K562 (cell line): ENCODE measurements around the gene CENPX. TPM values are rescaled to one million over a fixed set of nuclear protein-coding genes. Genes with fewer than 3 reads are reported as not detected.

ENCODE experiments used
- ATAC-seq: fragments of 200-7000 bp; cut with Tn5 transposase; 3 replicates; pipeline ENCODE4 v1.9.1; 2020; ENCODE audit warnings: moderate library complexity
- BruUV-seq: library from RNA; stranded (reverse); fragments of 400-500 nt; replicated peaks from 2 replicates; lab custom pipeline; 2021; lab: Mats Ljungman, UMichigan
- CTCF ChIA-PET: fragments of 300-600 bp; formaldehyde crosslinking; extraction: SDS; loops from one replicate; lab custom pipeline; 2021; ENCODE audit warnings: low intra/inter-chr PET ratio; lab: Yijun Ruan, JAX
- POLR2A ChIA-PET: fragments of 300-600, 350-650 bp; sonication (Branson Sonifier 250); formaldehyde crosslinking; extraction: SDS; loops from one replicate; lab custom pipeline; 2021; ENCODE audit warnings: antibody characterized with exemption, inconsistent platforms; lab: Yijun Ruan, JAX
- DNase-seq, 4 experiments: peaks; one replicate each; pipeline versions ENCODE4 v3.0.0 to v3.0.0-alpha.2; 2011 to 2018; ENCODE audit warnings: low spot score in 3 of 4, mixed read lengths in 3 of 4; ENCODE audit errors: extremely low read depth in 1 of 4
- FAIRE-seq: peaks from 2 replicates; lab custom pipeline; 2011; peaks lifted over from hg19 to GRCh38; lab: Jason Lieb, UNC
- H2AFZ ChIP-seq: 2 replicates; pipeline ENCODE4 v1.6.0; 2011; ENCODE audit warnings: low read depth, low read length, control low read depth, inconsistent platforms
- H3K27ac ChIP-seq: fragments of 200-600 bp; 3 replicates; pipeline ENCODE4 v1.8.0; 2011; ENCODE audit warnings: low read depth, mild to moderate bottlenecking, control low read depth, inconsistent platforms, low read length, moderate library complexity, mixed read lengths; ENCODE audit errors: extremely low read depth
- H3K27me3 ChIP-seq, 2 experiments: fragments of 300-600 bp in 1 of 2; 2 replicates in 1 of 2; 3 replicates in 1 of 2; pipeline versions ENCODE4 v1.6.0 to v1.8.0; 2011; ENCODE audit warnings: inconsistent platforms in 2 of 2, low read length in 2 of 2, mild to moderate bottlenecking in 1 of 2, mixed read lengths in 1 of 2, moderate library complexity in 1 of 2; ENCODE audit not compliant: control insufficient read depth in 2 of 2, insufficient read depth in 2 of 2
- H3K36me3 ChIP-seq: fragments of 300-600 bp; 3 replicates; pipeline ENCODE4 v1.8.0; 2011; ENCODE audit warnings: mild to moderate bottlenecking, low read length, inconsistent platforms; ENCODE audit not compliant: control insufficient read depth, insufficient read depth
- H3K4me1 ChIP-seq, 2 experiments: fragments of 200-600 bp in 1 of 2; replicated peaks in 1 of 2; 2 replicates in 1 of 2; 3 replicates in 1 of 2; pipeline versions ENCODE4 v1.5.1 to v1.8.0; 2011; ENCODE audit warnings: inconsistent platforms in 2 of 2, low read length in 2 of 2, mild to moderate bottlenecking in 1 of 2, mixed read lengths in 1 of 2, moderate library complexity in 1 of 2; ENCODE audit not compliant: control insufficient read depth in 2 of 2, insufficient read depth in 2 of 2
- H3K4me2 ChIP-seq: 2 replicates; pipeline ENCODE4 v1.6.1; 2011; ENCODE audit warnings: low read length, control low read depth, inconsistent platforms, mixed read lengths; ENCODE audit not compliant: insufficient read depth
- H3K4me3 ChIP-seq: fragments of 200-600 bp; sonication (generic), shearing (Covaris generic); 2 replicates; pipeline ENCODE4 v1.5.1; 2016; ENCODE audit warnings: control low read depth, inconsistent platforms
- H3K79me2 ChIP-seq: fragments of 200-600 bp; 3 replicates; pipeline ENCODE4 v1.8.0; 2011; ENCODE audit warnings: low read length, inconsistent platforms; ENCODE audit not compliant: control insufficient read depth, insufficient read depth
- H3K9ac ChIP-seq, 2 experiments: 2 replicates each; pipeline versions ENCODE4 v1.6.0 to v1.6.1; 2011; ENCODE audit warnings: low read depth in 2 of 2, low read length in 2 of 2, control low read depth in 1 of 2, inconsistent platforms in 1 of 2, mild to moderate bottlenecking in 1 of 2, mixed read lengths in 1 of 2; ENCODE audit not compliant: insufficient read depth in 1 of 2
- H3K9me1 ChIP-seq: one replicate; pipeline ENCODE4 v1.6.0; 2011; ENCODE audit warnings: inconsistent platforms, mild to moderate bottlenecking, low read length, moderate library complexity; ENCODE audit not compliant: control insufficient read depth, insufficient read depth
- H3K9me3 ChIP-seq: replicated peaks from 2 replicates; pipeline ENCODE4 v1.5.1; 2011; ENCODE audit warnings: low read depth, low read length, inconsistent platforms; ENCODE audit not compliant: control insufficient read depth, insufficient read depth
- H4K20me1 ChIP-seq: replicated peaks from 2 replicates; pipeline ENCODE4 v1.6.1; 2011; ENCODE audit warnings: low read length, inconsistent platforms, mixed read lengths; ENCODE audit not compliant: control insufficient read depth, insufficient read depth
- GTF2A2 ChIP-seq: IDR thresholded peaks from 2 replicates; pipeline ENCODE4 v1.6.1; 2016; ENCODE audit warnings: mild to moderate bottlenecking, missing genetic modification characterization, missing compliant biosample characterization
- NFXL1 ChIP-seq: fragments of 450-650 bp; formaldehyde crosslinking; IDR thresholded peaks from 2 replicates; pipeline ENCODE4 v1.4.0; 2021; ENCODE audit warnings: mild to moderate bottlenecking
- NR2C1 ChIP-seq, 2 experiments: fragments of 450-650 bp; IDR thresholded peaks; 2 replicates each; pipeline ENCODE4 v1.6.1; 2017; ENCODE audit warnings: mild to moderate bottlenecking in 2 of 2, antibody characterized with exemption in 1 of 2, inconsistent platforms in 1 of 2, missing compliant biosample characterization in 1 of 2, missing genetic modification characterization in 1 of 2
- POLR2G ChIP-seq: fragments of 200-400 bp; formaldehyde crosslinking; IDR thresholded peaks from 2 replicates; pipeline ENCODE4 v1.6.1; 2017; ENCODE audit warnings: low read depth, mild to moderate bottlenecking, antibody characterized with exemption, low read length, moderate library complexity
- XRCC5 ChIP-seq: fragments of 200-400 bp; formaldehyde crosslinking; IDR thresholded peaks from 2 replicates; pipeline ENCODE4 v1.6.1; 2017; ENCODE audit warnings: low read depth, mild to moderate bottlenecking, low read length
- WGBS: fragments of 100-300 bp; shearing (Covaris generic); methylation state at CpG from one replicate; pipeline ENCODE4 v1.1.6; 2016; ENCODE audit warnings: low coverage, mixed read lengths; ENCODE audit not compliant: insufficient coverage; ENCODE audit errors: missing lambda C conversion rate; 5-methylcytosine and 5-hydroxymethylcytosine counted together
- in situ Hi-C: fragments of 300-500 bp; cut with MboI; formaldehyde crosslinking; loops from 4 replicates; pipeline ENCODE4 v1.15.0; 2018; ENCODE audit warnings: inconsistent platforms, mixed read lengths
- intact Hi-C: fragments of 100-400 bp; cut with micrococcal nuclease; formaldehyde crosslinking; loops from 2 replicates; pipeline ENCODE4 v1.14.2; 2022
- polyA plus RNA-seq, 8 experiments: library from polyadenylated mRNA; depleted of rRNA in 4 of 8; stranded (reverse) in 5 of 8; unstranded in 3 of 8; fragments of >200 nt; fragmentation: Nextera tagmentation in 2 of 8; fragmentation: Illumina TruSeq in 1 of 8; extraction: Ambion mirVana in 2 of 8; extraction: Trizol in 1 of 8; gene quantifications; 2 replicates each; pipeline versions ENCODE4 v1.2.1 to v1.2.3, GENCODE V29; 2011 to 2014; ENCODE audit warnings: inconsistent platforms in 1 of 8, missing spikeins in 1 of 8
- total RNA-seq, 7 experiments: library from RNA; depleted of rRNA in 6 of 7; stranded (reverse); fragments of >200 nt in 6 of 7; fragmentation: Illumina TruSeq in 2 of 7; extraction: Trizol in 2 of 7; gene quantifications; 2 replicates each; pipeline versions ENCODE4 v1.2.1 to v1.2.3, GENCODE V29; 2011 to 2021; ENCODE audit warnings: low replicate concordance in 1 of 7
- TF ChIP-seq, protein P1 (sequence below): fragments of 250-450 bp; sonication (Bioruptor Pico); IDR thresholded peaks from 2 replicates; pipeline ENCODE4 v1.8.0; 2021; ENCODE audit warnings: mild to moderate bottlenecking, moderate library complexity
- TF ChIP-seq, protein P2 (sequence below): fragments of 250-450 bp; sonication (Bioruptor Pico); IDR thresholded peaks from 2 replicates; pipeline ENCODE4 v1.8.0; 2022; ENCODE audit warnings: moderate library complexity, mild to moderate bottlenecking, inconsistent platforms

The CENPX gene
- total and polyA plus RNA-seq, 9 of the 15 experiments (the other 6 are each of a cell fraction or from before 2014, with no cell fraction given) = 32.7 to 352 (median 127) TPM

DNA sequence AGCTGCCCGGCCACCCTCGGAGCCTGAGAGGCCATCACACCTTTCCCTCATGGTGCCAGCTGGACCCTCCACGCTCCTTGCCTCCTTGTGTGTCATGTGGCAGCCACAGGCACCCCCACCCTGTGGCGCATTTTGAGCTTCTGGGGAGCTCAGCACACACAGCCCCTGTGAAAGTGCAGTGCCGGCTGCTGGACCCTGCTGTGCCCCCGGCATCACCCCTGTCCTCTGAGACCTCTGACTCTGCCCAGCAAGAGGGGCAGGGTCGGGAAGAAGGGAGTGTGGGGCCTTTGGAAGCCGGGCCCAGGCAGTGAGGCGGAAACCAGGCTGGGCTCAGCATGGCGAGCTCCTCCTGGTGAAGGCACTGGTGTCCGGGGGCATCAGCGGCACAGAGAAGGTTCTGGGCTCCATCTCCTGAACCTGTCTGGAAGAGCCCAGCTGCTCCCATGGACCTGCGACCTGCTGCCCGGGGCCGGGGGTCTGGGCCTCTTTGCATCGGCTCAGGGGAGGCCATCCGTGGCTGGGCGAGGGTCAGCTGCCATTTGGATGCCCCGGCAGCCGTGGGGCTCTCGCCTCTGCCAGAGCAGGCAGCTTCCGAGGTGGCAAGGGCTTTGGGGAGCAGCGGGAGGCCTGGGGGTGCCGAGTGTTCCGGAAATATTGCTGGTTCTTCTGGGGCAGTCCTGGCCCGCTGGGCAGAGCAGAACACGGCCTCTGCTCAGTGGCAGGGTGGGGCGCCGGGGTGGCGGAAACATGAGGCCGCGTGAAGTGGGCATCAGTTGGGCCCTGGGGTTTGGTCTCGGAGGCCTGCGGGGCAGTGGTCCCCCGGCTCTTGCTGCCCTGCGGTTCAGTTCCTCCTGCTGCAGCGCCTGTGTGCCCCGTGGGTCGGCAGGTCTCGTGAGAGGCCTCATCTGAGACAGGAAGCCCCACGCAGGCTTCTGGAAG lies 17.9 kb downstream of the CENPX start:
- Histone ChIP-seq H3K9me1 (peaks cover 3% of the 10 kb centered on the region), H3K79me2 (no peaks in the 10 kb centered on the region), H3K9ac (no peak overlapping the region; a peak in 1 of 4 replicates), H3K9me3 (no peaks in the 10 kb centered on the region), H3K4me1 (peaks cover 0 to 78% of the 10 kb centered on the region in 2 experiments; a peak in 2 of 5 replicates), H4K20me1 (0 out of 2 replicates have a peak, but pooled peaks cover 4% of the 10 kb centered on the region), H3K36me3 (no peaks in the 10 kb centered on the region), H3K4me2 (no peak overlapping the region), H3K27ac (no peak overlapping the region), H2AFZ (no peak overlapping the region), H3K4me3 (no peak overlapping the region), H3K27me3 (no peaks in the 10 kb centered on the region)
- ATAC-seq (no peak), FAIRE-seq (no peak), DNase-seq (no peak)
- TF ChIP-seq GTF2A2 (tag) = no peak
- peak; percentile 5; the same call in 1 of the 2 replicates for TF ChIP-seq POLR2G
- TF ChIP-seq XRCC5 = no peak
- no peak for TF ChIP-seq NR2C1 (IDR thresholded peaks at IDR 0.05)
- no peak for TF ChIP-seq NR2C1 (tag; IDR thresholded peaks at IDR 0.05)
- TF ChIP-seq, protein P1, sequence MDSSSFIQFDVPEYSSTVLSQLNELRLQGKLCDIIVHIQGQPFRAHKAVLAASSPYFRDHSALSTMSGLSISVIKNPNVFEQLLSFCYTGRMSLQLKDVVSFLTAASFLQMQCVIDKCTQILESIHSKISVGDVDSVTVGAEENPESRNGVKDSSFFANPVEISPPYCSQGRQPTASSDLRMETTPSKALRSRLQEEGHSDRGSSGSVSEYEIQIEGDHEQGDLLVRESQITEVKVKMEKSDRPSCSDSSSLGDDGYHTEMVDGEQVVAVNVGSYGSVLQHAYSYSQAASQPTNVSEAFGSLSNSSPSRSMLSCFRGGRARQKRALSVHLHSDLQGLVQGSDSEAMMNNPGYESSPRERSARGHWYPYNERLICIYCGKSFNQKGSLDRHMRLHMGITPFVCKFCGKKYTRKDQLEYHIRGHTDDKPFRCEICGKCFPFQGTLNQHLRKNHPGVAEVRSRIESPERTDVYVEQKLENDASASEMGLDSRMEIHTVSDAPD (CRISPR knock-in tag) = no peak
- TF ChIP-seq, protein P2, sequence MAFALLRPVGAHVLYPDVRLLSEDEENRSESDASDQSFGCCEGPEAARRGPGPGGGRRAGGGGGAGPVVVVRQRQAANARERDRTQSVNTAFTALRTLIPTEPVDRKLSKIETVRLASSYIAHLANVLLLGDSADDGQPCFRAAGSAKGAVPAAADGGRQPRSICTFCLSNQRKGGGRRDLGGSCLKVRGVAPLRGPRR (CRISPR knock-in tag) = no peak
- TF ChIP-seq NFXL1 = no peak
- WGBS = 86% methylated on average over 25 of the region's 41 CpGs
- intact Hi-C loops (no loop called here), in situ Hi-C loops (no loop called here)
- BruUV-seq = no TSS peak
- POLR2A ChIA-PET = interaction anchor here (0.6 to 1.1 kb wide), 4 partner anchors 13 to 32 kb away, joined by 3 to 5 read pairs (median 3); partner anchors contain the start of genes CENPX and LRRC45
- CTCF ChIA-PET = no interaction called here
